GM19328 (cell line): ENCODE data around the gene TNFRSF12A.

Experiments
- ATAC-seq: cut with Tn5 transposase; IDR thresholded peaks from one replicate; pipeline ENCODE4 v1.9.1; 2021; ENCODE audit warnings: mild to moderate bottlenecking, moderate library complexity; ENCODE audit not compliant: unreplicated experiment

TNFRSF12A gene

GRCh38 chr16:3010510-3010909 is 9.7 kb upstream of the TNFRSF12A start:
- no peak for ATAC-seq

- ATAC-seq: no peak
These were observed 7.9 kb upstream of the TNFRSF12A start for GRCh38 chr16:3012246-3012645.

- no peak for ATAC-seq
These were observed 7.2 kb upstream of the TNFRSF12A start, which contains the start of gene CLDN9 for GRCh38 chr16:3012828-3013420. TSS of gene CLDN9 (plus strand) at chr16:3012923. CDS start at chr16:3013363, 440 bp downstream.

GRCh38 chr16:3013491-3013951 is 6.6 kb upstream of the TNFRSF12A start:
- no peak for ATAC-seq

- no peak for ATAC-seq
These were observed 6.0 kb upstream of the TNFRSF12A start for GRCh38 chr16:3013998-3014690.

- no peak for ATAC-seq
These were observed 5.2 kb upstream of the TNFRSF12A start for GRCh38 chr16:3014971-3015370.

- no peak for ATAC-seq
These were observed 4.2 kb upstream of the TNFRSF12A start for GRCh38 chr16:3015865-3016521.

GRCh38 chr16:3017344-3017743 is 2.8 kb upstream of the TNFRSF12A start:
- no peak for ATAC-seq

GRCh38 chr16:3017794-3018506 is 2.2 kb upstream of the TNFRSF12A start, which contains the start of gene CLDN6:
TSS of gene CLDN6 (minus strand) at chr16:3018183. CDS start at chr16:3016021, 2,162 bp downstream.
- no peak for ATAC-seq

GRCh38 chr16:3019594-3020246 is 448 bp upstream of the TNFRSF12A start:
- no peak for ATAC-seq

- ATAC-seq: no peak
These were observed 658 bp downstream of the TNFRSF12A start for GRCh38 chr16:3020604-3021448.

GRCh38 chr16:3021449-3022207 is 1.5 kb downstream of the TNFRSF12A start:
- ATAC-seq: no peak

- ATAC-seq: no peak
These were observed 2.1 kb downstream of the TNFRSF12A start for GRCh38 chr16:3022208-3022683.

GRCh38 chr16:3022684-3023414 is 2.7 kb downstream of the TNFRSF12A start:
- ATAC-seq: no peak

- no peak for ATAC-seq
These were observed 3.2 kb downstream of the TNFRSF12A start for GRCh38 chr16:3023415-3023668.

- peak; percentile 82 for ATAC-seq
These were observed 3.7 kb downstream of the TNFRSF12A start, which contains the start of the genes HCFC1R1 and THOC6 for GRCh38 chr16:3023669-3024478. TSS of gene HCFC1R1 (minus strand) at chr16:3023942. CDS start at chr16:3023941, 1 bp downstream. TSS of gene THOC6 (plus strand) at chr16:3024035. CDS start at chr16:3024327, 292 bp downstream.
